Fibroblast of villous mesenchyme (primary cell): Measurements from ENCODE around the gene PTK7. TPM values are rescaled to one million over a fixed set of nuclear protein-coding genes. Genes with fewer than 3 reads are reported as not detected.

Experiments
- DNase-seq: peaks from one replicate; pipeline ENCODE4 v3.0.0-alpha.2; 2010; ENCODE audit warnings: low read depth
- H3K4me3 ChIP-seq: 2 replicates; pipeline ENCODE4 v1.5.1; 2011; ENCODE audit warnings: low read depth, mild to moderate bottlenecking, low read length
- CTCF ChIP-seq: IDR thresholded peaks from 2 replicates; pipeline ENCODE4 v1.5.1; 2012; ENCODE audit warnings: low read depth, mild to moderate bottlenecking, low read length; ENCODE audit not compliant: insufficient read depth
- total RNA-seq: library from RNA; depleted of rRNA; stranded (reverse); fragments of >200 nt; gene quantifications from 2 replicates; pipeline ENCODE4 v1.2.3, GENCODE V29; 2012

PTK7 gene
- total RNA-seq, 1 donor = 199 TPM

GRCh38 chr6:43146709-43147688 lies 70.9 kb downstream of the PTK7 start:
- H3K4me3 ChIP-seq = no peak overlapping the region
- no peak for DNase-seq
- TF ChIP-seq CTCF = no peak

DNA sequence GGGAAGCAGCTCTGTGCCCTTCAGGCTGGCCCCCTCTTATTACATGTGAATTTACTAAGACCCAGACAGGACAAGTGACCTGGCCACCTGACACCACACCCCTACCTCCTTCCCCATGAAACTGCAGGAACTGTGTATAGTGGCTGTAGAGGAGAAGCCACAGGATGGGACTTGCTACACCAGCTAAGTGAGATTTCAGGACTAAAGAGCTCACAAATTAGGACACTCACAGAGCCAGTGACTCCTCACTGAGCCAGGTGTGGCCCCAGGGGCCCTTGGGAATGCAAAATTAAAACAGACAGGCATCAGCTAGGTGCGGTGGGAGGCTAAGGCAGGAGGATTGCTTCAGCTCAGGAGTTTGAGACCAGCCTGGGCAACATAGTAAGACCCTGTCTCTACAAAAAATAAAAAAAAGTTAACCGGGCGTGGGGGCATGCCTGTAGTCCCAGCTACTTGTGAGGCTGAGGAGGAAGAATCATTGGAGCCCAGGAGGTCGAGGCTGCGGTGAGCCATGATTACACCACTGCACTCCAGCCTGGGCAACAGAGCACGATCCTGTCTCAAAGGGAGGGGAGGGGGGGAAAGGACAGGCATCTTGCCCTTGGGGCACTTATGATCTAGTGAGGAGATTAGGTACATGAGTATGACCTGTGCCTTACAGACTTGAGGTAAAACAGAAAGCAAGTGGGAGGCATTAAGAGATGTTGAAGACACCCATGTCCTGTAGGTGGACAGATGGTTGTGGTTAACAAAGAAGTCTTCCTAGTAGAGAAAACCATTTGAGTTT lies 71.8 kb downstream of the PTK7 start:
- H3K4me3 ChIP-seq = no peak overlapping the region
- no peak for DNase-seq
- TF ChIP-seq CTCF = no peak

- DNase-seq = no peak
- H3K4me3 ChIP-seq = no peak overlapping the region
- no peak for TF ChIP-seq CTCF
Measured at GRCh38 chr6:43149265-43149664, 73.2 kb downstream of the PTK7 start.

DNA sequence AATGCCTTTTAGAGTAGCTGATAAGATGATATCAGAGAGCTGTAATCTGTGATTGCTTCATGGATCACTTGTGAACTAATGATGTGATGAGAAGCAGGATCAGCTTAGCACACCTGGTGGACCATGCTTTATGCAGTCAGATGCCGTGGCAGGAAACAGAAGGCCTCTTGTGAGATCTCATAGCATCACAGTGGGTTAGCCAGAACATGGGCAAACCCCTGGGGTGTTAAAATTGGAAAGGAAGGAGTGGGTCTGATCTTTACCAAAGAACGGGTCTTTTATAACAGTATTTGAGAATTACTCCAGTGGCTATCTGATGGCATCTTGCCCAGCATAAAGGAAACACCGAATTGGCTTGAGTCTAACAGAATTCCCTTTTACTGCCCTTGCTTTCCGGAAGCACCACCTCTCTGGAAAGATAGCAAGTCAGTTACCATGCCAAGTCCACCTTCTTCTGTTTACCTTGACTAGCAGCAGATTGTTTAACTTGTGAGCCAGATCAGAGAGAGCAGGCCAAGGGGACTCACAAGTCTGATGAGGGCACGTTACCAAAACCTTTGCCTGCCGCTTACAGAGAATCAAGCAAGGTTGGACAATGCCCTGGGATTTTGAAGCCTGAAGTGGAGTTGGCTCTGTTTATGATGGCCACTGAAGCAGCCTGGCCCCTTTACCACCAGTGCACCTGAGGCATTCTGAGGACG lies 74.1 kb downstream of the PTK7 start:
- no peak for TF ChIP-seq CTCF
- H3K4me3 ChIP-seq = no peak overlapping the region
- DNase-seq = no peak

DNA sequence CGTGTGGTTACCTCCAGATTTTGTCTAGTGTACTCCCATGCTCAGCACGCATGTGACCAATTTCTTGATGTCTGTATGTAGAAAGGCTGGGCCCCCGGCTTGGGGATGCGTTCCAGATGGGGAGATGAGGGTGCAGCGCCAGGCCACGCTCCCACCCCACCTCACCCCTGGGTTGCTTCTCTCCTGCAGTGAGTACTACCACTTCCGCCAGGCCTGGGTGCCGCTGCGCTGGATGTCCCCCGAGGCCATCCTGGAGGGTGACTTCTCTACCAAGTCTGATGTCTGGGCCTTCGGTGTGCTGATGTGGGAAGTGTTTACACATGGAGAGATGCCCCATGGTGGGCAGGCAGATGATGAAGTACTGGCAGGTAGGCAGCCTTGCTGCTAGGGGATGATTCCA lies 83.5 kb downstream of the PTK7 start:
- no peak for DNase-seq
- H3K4me3 ChIP-seq = no peak overlapping the region
- TF ChIP-seq CTCF = no peak

DNA sequence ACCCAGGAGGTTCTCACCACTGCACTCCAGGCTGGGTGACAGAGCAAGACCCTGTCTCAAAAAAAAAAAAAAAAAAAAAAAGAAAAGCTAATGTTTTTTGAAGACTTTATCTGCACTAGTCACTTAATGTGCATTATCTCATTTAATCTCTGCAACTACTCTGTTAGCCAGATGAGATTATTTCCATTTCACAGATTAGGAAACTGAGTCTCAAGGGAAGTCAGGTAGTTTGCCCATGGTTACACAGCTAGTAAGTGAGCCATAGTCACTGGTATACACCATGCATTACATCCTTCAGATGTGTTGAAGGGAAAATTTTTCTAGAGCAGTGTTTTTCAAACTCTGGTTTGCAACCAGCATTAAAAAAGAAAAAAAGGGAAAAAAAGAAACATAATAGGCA lies 87.8 kb downstream of the PTK7 start:
- no peak for DNase-seq
- no peak for TF ChIP-seq CTCF
- no peak overlapping the region for H3K4me3 ChIP-seq
